Effector memory CD4-positive, alpha-beta T cell (primary cell): ENCODE measurements around the gene DCXR.

Experiments used
- DNase-seq, 3 donors: peaks; one replicate each; pipeline ENCODE4 v3.0.0-alpha.2; 2020
- H3K27ac ChIP-seq: 2 replicates; pipeline ENCODE4 v1.7.0; 2013; ENCODE audit warnings: mild to moderate bottlenecking, low read length, moderate library complexity; ENCODE audit not compliant: insufficient read depth, poor library complexity, severe bottlenecking
- H3K27me3 ChIP-seq: replicated peaks from 2 replicates; pipeline ENCODE4 v1.7.0; 2013; ENCODE audit warnings: mild to moderate bottlenecking, low read length; ENCODE audit not compliant: insufficient read depth, control insufficient read depth, poor library complexity, severe bottlenecking
- H3K36me3 ChIP-seq: 2 replicates; pipeline ENCODE4 v1.7.0; 2013; ENCODE audit warnings: mild to moderate bottlenecking, low read length, moderate library complexity; ENCODE audit not compliant: control insufficient read depth, insufficient read depth
- H3K4me1 ChIP-seq: 2 replicates; pipeline ENCODE4 v1.7.0; 2013; ENCODE audit warnings: low read length, mild to moderate bottlenecking; ENCODE audit not compliant: control insufficient read depth, insufficient read depth, poor library complexity, severe bottlenecking
- H3K4me3 ChIP-seq: 2 replicates; pipeline ENCODE4 v1.7.0; 2013; ENCODE audit warnings: low read length, low read depth, mild to moderate bottlenecking; ENCODE audit not compliant: insufficient read depth, poor library complexity, severe bottlenecking
- H3K9me3 ChIP-seq: 2 replicates; pipeline ENCODE4 v1.7.0; 2013; ENCODE audit warnings: mild to moderate bottlenecking, low read length, moderate library complexity; ENCODE audit not compliant: control insufficient read depth

Gene DCXR

DNA sequence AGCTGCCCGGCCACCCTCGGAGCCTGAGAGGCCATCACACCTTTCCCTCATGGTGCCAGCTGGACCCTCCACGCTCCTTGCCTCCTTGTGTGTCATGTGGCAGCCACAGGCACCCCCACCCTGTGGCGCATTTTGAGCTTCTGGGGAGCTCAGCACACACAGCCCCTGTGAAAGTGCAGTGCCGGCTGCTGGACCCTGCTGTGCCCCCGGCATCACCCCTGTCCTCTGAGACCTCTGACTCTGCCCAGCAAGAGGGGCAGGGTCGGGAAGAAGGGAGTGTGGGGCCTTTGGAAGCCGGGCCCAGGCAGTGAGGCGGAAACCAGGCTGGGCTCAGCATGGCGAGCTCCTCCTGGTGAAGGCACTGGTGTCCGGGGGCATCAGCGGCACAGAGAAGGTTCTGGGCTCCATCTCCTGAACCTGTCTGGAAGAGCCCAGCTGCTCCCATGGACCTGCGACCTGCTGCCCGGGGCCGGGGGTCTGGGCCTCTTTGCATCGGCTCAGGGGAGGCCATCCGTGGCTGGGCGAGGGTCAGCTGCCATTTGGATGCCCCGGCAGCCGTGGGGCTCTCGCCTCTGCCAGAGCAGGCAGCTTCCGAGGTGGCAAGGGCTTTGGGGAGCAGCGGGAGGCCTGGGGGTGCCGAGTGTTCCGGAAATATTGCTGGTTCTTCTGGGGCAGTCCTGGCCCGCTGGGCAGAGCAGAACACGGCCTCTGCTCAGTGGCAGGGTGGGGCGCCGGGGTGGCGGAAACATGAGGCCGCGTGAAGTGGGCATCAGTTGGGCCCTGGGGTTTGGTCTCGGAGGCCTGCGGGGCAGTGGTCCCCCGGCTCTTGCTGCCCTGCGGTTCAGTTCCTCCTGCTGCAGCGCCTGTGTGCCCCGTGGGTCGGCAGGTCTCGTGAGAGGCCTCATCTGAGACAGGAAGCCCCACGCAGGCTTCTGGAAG lies 32.7 kb downstream of the DCXR start:
- Histone ChIP-seq H3K27me3 (no peaks in the 10 kb centered on the region), H3K36me3 (no peaks in the 10 kb centered on the region), H3K27ac (no peak overlapping the region), H3K9me3 (no peaks in the 10 kb centered on the region), H3K4me3 (no peak overlapping the region), H3K4me1 (no peaks in the 10 kb centered on the region)
- no peak for DNase-seq

DNA sequence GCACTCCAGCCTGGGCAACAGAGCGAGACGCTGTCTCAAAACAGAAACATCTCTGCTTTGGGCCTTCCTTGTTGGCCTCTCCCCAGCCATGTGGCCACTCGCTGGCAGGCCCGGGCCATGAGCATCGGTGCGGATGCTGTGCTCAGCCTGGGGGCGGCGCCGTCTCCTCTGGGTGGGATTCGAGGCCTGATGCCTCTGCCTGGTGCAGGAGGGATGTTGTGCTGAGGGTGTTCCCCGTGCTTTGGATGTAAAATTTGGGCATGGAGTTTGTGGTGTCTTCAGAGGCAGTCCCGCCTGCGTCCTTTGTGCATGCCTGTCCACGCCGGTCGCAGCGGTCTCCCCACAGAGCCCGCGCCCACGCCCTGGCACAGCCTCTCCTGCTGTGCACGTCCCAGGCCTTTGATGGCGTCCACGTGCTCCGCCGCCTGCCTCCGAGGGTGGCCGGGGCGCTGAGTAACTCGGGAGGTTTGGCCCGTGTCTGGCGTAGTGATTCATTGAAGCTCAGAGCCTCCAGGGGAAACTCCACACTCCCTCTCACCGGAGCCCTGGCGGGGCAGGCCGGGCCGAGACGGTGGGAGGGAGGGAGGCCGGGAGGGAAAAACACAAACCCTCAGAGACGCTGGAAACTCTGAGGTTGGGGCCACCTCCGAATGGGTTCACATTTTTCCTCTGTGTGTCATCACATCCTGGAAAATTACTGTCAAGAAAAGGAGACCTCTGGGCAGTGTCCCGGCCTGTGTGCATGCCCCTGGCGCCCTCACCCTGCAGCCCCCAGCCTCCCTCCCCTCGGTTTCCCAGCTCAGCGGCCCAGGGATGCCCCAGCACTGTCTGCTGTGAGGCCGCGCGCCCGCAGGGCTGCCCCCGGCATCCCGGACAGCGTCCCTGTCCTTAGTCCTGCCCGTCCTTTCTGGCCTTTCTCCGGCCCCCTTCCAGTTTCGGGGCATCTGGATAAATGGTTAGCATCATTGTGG lies 33.8 kb downstream of the DCXR start:
- H3K4me3 ChIP-seq: no peak overlapping the region
- H3K36me3 ChIP-seq: no peaks in the 10 kb centered on the region
- DNase-seq: no peak
- no peaks in the 10 kb centered on the region for H3K9me3 ChIP-seq
- H3K27me3 ChIP-seq: no peaks in the 10 kb centered on the region
- H3K4me1 ChIP-seq: no peaks in the 10 kb centered on the region
- H3K27ac ChIP-seq: no peak overlapping the region

DNA sequence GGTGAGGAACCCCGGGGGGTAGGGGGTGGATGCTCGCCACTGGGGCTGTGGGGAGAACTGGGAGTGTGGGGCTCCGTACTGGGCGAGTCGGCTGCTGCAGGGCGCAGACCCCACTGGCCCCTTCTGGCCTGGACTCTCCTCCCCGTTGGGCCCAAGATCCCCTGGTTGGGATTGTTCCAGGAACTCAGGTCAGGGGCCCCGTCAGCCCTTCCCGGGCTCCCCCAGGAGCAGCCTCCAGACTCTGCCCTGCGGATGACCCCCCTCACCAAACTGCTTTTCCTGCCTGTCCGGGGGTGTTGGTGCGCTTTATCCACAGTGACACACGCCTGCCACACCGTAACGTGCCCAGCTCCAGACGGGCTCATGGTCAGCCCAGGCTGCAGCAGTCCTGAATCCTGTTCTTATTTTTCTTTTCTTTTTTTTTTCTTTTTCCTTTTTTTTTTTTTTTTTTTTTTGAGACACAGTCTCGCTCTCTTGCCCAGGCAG lies 35.9 kb downstream of the DCXR start:
- no peak for DNase-seq
- Histone ChIP-seq H3K36me3 (peaks cover 2% of the 10 kb centered on the region), H3K4me3 (no peak overlapping the region), H3K27me3 (no peaks in the 10 kb centered on the region), H3K27ac (no peak overlapping the region), H3K4me1 (no peaks in the 10 kb centered on the region), H3K9me3 (no peaks in the 10 kb centered on the region)

DNA sequence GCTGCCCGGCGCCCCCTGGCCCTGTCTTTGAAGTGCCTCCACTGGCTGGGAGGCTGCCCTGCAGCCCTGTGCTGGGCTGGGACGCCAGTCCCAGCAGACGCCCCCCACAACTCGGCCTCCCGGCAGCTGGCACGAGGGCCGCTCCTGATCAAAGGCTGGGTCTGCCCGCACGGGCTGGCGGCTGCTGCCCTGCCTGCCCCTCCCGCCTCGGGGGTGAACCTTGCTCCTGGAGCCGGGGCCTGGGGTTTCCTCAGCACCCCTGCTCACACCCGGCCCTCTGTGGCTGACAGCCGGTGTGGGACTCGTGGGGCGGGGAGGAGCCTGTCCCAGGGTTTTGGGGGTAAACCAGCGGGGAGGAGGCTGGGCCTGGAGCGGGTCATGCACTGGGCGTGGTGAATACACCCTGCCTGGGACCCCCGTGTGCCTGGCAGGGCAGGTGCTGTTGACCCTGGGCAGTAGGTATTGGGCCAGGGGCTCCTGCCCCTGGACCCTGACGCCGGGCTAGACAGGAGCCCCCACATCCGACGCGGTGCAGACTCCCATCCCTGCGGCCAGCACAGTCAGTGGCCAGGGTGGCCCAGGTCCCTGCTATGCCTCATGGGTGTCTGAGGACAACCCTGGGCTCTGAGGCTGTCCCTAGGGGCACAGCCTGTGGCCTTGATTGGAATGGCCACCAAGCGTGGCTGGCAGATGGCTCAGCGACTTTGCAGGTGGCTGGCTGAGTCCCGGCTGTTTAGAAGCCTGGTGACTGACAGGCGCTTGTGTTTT lies 36.5 kb downstream of the DCXR start:
- Histone ChIP-seq H3K27me3 (no peaks in the 10 kb centered on the region), H3K4me3 (no peak overlapping the region), H3K9me3 (no peaks in the 10 kb centered on the region), H3K4me1 (no peaks in the 10 kb centered on the region), H3K36me3 (peaks cover 9% of the 10 kb centered on the region), H3K27ac (no peak overlapping the region)
- no peak for DNase-seq

DNA sequence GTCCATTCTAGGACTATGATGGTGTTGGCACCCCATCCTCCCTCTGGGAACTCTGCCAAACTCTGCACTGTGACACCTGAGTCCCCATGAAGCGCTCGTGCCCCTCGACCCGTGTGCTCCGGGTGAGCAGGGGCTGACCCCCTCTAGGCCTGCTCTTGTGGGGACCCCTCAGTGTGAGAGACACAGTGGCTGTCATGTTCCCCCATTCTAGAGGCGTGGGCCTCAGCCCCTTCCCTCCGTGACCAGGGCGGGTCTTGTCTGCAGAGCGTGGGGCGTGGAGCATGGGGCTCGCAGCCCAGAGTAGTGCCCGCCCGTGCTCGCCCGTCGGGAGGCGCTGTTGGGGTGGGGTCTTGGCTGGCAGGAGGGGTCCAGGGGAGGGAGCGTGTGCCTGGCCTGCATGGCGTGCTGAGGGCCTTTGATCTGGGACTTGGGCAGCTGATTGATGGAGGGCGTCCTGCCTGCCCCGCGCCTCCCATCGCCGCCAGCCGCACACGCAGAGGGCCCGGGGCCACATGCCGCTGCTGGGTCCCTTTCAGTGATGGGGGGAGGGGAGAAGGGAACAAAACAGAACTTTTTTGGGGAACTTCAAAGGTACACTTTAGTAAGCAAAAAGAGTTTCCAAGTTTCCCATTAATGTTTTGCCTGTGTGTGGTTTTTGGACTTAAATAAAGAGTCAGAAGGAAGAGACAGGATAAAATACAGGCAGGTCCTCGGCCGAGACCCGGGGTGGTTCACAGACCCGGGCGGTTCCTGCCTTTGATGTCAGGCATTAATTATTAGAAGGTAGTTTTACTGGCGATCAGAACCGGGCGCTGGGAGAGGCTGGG lies 37.3 kb downstream of the DCXR start:
- Histone ChIP-seq H3K4me3 (no peak overlapping the region), H3K4me1 (no peaks in the 10 kb centered on the region), H3K27ac (no peak overlapping the region), H3K36me3 (peaks cover 9% of the 10 kb centered on the region), H3K27me3 (no peaks in the 10 kb centered on the region), H3K9me3 (no peaks in the 10 kb centered on the region)
- DNase-seq: no peak

DNA sequence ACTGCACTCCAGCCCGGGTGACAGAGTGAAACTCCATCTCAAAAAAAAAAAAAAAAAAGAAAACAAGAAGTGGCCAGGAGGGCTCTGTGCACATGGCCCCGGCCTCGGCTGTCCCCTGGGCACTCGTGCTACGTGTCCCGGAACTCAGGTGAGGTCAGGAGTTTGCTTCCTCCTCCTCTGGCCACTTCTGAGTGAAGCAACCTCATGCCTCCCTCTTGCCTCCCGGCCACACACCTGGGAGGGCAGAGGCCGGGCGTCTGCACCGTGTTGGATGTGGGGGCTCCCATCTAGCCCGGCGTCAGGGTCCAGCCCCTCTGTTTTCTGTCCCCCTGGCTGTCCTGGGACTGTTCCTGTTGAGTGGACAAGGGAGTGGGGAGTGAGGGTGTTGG lies 37.9 kb downstream of the DCXR start:
- Histone ChIP-seq H3K4me3 (no peak overlapping the region), H3K27me3 (no peaks in the 10 kb centered on the region), H3K36me3 (peaks cover 9% of the 10 kb centered on the region), H3K27ac (no peak overlapping the region), H3K4me1 (no peaks in the 10 kb centered on the region), H3K9me3 (no peaks in the 10 kb centered on the region)
- no peak for DNase-seq

DNA sequence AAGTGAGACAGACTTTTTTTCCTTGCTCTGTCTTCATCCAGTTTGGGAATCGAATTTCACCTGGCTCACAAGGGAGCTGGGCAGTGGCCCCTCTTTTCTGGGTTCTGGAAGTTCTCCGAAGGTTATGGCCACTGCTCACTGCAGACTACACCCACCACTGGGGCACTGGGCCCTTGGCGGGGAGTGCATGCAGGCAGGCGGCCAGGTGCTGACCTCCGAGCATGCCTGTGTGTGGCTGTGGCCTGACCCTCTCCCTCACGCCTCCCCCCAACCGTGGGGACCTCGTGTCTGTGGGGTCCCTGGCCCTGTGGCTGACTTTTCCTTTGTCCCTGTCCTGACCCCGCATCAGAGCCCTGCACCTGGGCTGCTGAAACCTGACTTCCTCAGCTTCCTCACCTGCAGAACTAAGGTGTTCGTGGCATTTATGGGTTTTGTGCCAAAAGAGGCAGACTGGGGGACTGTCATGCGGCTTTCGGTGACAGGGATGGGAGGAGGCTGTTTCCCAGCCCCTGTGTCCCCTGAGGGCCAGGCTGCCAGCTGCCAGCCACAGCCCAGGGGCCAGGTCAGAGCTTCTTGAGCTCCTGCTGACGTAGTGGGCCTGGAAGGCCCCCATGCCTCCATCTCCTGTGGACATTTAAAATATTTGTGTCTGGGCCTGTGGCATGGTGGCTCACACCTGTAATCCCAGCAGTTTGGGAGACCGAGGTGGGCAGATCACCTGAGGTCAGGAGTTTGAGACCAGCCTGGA lies 38.6 kb downstream of the DCXR start:
- H3K36me3 ChIP-seq: peaks cover 9% of the 10 kb centered on the region
- no peaks in the 10 kb centered on the region for H3K9me3 ChIP-seq
- no peaks in the 10 kb centered on the region for H3K4me1 ChIP-seq
- DNase-seq: no peak
- H3K27me3 ChIP-seq: no peaks in the 10 kb centered on the region
- no peak overlapping the region for H3K27ac ChIP-seq
- no peak overlapping the region for H3K4me3 ChIP-seq

DNA sequence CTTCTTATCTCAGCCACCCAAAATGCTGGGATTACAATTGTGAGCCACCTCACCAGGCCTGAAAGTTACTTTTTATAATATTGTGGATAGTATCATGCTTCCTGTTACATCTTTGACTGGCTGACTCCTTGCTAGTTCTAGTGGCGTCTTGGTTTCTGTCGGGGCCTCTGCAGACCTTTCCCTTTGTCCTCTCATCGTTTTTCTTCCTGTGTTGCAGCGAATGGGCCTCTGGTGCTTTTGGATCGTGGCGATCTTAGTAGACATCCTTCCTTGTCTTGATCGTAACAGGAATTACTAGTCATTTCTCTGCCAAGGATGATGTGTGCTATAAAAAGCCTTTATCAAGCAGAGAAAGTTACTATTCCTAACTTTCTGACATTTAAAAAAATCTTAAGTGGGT lies 39.3 kb downstream of the DCXR start:
- H3K4me3 ChIP-seq: no peak overlapping the region
- no peaks in the 10 kb centered on the region for H3K27me3 ChIP-seq
- no peak overlapping the region for H3K27ac ChIP-seq
- no peak for DNase-seq
- H3K4me1 ChIP-seq: no peaks in the 10 kb centered on the region
- H3K36me3 ChIP-seq: peaks cover 9% of the 10 kb centered on the region
- H3K9me3 ChIP-seq: no peaks in the 10 kb centered on the region
